ENCODE data around the gene LCLAT1.
"Not testable (repeated sequence)": the region's sequence is repeated elsewhere in the genome, so short reads cannot be mapped to it uniquely, and the experiment has no call there.

Gene LCLAT1

DNA sequence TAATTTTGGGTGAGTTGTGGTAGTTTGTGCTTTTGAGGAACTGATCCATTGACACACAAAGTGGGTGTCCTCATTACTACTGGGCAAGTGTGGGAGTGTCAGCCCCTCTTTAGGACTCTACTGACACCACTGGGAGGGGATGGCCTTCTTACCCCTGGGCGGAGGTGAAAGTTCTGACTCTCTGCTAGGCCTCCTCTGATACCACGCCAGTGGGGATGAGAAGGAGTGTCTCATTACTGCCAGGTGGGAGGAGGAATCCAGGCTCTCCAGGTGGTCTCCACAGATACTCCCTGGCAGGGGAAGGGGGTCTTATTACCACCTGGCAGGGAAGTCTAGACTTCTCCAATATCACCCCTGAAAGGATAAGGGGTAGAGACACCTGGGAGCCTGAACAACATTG is 9.1 kb downstream of the LCLAT1 start:
- DNase-seq = no peak

- no peak for DNase-seq
Measured at GRCh38 chr2:30456579-30456978, 9.5 kb downstream of the LCLAT1 start.

DNA sequence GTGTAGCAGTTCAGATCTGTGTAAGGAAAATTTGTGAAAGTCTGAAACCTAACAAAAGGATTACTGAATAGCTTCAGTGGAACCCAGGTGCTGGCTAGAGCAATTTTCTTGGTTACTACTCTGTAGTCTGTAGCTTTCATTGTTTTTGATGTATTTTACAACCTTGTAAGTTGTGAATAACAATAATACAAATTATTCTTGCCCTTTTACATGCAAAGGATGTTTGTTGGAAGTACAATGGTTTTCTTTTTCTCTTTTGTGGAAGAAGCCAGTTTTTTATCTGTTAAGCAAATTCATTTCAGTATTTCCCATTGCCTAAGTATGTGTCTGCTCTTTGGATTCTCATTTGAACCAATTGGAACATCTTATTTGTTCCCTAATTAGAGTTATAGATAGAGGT is 10.2 kb downstream of the LCLAT1 start:
- no peak for DNase-seq

- no peak for DNase-seq
Measured at GRCh38 chr2:30459140-30459539, 12.1 kb downstream of the LCLAT1 start.

- no peak for DNase-seq
Measured at GRCh38 chr2:30462131-30462857, 15.2 kb downstream of the LCLAT1 start.

DNA sequence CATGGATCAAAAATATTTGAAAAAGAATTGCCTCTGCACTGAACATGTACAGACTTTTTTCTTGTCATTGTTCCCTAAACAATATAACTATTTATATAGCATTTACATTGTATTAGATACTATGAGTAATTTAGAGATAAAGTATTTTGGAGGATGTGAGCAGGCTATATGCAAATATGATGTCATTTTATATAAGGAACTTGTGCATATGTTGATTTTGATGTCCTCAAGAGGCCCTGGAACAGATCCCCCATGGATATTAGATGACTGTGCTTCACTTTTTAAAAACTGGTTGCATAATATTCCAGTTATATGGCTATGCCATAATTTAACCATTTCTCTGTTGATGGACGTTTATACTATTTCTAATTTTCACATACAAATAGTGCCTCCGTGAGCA is 16.5 kb downstream of the LCLAT1 start:
- no peak for DNase-seq

GRCh38 chr2:30464544-30465170 is 17.6 kb downstream of the LCLAT1 start:
- DNase-seq = no peak

DNA sequence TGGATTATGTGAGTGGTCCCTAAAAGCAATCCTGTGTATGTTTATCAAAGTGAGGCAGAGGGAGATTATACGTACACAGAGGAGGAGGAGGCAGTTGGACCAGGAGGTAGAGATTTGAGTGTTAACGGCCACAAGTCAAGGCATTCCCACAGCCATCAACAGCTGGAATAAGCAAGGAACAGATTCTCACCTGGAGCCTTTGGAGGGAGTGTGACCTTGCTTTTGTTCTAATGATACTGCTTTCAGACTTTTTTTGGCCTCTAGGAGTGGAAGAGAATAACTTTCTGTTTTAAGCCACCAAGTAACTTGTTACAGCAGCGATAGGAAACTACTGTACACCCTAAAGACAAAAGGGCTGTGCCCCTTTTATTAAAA is 18.1 kb downstream of the LCLAT1 start:
- DNase-seq = no peak

GRCh38 chr2:30466216-30466615 is 19.2 kb downstream of the LCLAT1 start:
- DNase-seq = no peak

- DNase-seq = not testable (repeated sequence)
Measured at GRCh38 chr2:30467062-30467826, 20.2 kb downstream of the LCLAT1 start.

GRCh38 chr2:30470426-30470825 is 23.4 kb downstream of the LCLAT1 start:
- no peak for DNase-seq

DNA sequence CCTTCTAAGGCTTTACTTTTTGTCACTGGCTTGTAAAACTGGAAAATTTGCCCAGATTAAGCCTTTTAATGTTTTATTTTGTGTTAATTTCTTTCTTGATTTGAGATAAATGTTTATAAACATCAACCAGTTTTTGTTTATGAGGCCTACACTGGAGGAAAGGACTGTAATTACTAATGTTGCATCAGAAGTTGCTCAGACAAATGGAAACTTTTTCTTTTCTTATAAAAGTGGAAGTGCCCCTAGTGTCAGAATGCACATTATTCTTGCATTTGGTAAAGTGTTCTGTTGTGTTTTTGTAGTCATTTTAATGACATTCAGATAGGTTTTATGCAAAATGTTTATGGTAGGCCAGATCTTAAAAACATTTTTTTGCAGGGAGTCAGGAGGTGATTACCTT is 25.3 kb downstream of the LCLAT1 start:
- DNase-seq = no peak

DNA sequence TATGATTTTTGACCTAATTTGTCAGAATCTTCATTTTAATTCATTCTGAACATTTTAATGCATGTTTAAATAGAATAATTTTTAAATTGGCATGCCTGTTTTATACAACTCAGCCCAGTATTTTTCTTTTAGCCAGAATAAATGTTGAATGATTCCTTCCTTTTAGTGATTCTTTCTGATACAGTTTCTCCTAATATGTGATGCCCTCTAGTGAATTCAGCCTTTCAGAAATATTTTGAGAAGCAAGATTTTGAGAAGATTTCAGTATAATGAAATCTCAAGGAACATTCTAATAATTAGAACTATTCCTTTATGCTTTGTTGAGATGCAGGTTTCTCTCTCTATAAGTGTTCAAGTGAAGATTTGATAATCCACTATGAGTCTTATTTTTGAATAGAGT is 28.5 kb downstream of the LCLAT1 start:
- DNase-seq = no peak

DNA sequence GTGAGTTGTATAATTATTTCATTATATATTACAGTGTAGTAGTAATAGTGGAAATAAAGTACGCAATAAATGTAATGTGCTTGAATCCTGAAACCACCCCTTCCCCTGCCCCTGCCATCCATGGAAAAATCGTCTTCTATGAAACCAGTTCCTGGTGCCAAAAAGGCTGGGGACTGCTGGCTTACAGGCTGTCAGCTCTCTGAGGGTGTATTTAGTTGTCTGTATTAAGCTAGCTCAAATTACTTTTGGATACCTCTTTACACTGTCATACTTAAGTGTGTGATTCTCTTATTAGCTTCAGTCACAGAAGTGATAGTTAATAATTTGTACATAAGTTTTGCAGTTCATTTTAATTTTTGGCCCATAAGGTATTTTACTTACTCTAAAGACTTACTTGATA is 29.6 kb downstream of the LCLAT1 start:
- DNase-seq = no peak

- DNase-seq = no peak
Measured at GRCh38 chr2:30480703-30481322, 33.8 kb downstream of the LCLAT1 start.

- DNase-seq = no peak
Measured at GRCh38 chr2:30481323-30481800, 34.3 kb downstream of the LCLAT1 start.

GRCh38 chr2:30482011-30482410 is 35.0 kb downstream of the LCLAT1 start:
- no peak for DNase-seq

DNA sequence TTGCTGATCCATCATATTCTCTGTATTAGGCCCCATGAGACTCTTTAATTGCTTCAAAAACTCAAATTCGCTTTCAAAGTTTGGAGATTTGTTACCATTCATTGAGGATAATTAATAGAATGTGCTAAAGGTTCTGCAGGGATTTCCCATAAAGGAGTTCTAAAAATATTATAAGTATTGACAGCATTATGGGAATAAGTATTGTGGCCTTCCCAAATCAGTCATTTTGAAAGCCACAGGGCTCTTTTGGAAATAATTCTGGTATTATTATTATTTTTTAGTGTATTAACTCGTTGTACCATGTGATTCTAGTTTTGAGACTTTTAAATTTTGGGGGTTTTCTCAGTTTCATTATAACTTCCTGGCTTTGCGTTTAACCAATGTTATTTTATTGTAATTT is 37.1 kb downstream of the LCLAT1 start:
- no peak for DNase-seq

GRCh38 chr2:30484995-30485394 is 37.9 kb downstream of the LCLAT1 start:
- no peak for DNase-seq

- no peak for DNase-seq
Measured at GRCh38 chr2:30486655-30487054, 39.6 kb downstream of the LCLAT1 start.

GRCh38 chr2:30487603-30488002 is 40.6 kb downstream of the LCLAT1 start:
- no peak for DNase-seq

DNA sequence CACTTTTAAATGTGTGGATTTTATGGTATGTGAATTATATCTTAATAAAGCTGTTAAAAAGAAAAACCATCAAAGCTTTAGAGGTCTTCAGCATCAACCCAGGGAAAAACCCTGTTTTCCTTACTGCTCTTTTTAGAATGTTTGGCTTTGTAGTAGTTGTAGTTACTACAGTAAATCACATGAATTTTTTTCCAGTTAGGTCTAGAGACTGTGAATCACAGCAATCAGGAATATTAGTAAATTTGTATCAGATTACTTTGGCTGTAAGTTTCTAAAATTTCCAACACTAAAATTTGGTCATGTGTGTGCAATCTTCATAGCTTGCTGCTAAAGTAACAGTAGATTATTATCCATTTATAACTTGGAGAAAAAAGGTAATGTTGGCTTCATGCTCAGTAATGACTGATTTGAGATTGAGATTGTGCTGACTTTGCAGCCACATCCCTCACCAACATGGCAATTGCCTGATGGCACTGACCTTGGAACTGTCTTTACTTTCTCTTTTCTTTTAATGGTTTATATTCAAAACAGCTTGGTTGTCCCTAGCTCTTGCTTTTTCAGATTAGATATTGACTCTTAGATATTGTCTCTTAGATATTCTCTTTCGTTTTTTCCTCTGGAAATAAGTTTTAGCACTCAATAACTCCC is 41.1 kb downstream of the LCLAT1 start:
- DNase-seq = no peak

GRCh38 chr2:30491225-30491624 is 44.2 kb downstream of the LCLAT1 start:
- DNase-seq = no peak
